GM12878 (cell line): ENCODE results near the gene BEX3. TPM values are rescaled to one million over a fixed set of nuclear protein-coding genes. Genes with fewer than 3 reads are reported as not detected.

Source experiments
- ATAC-seq: fragments of 200-7000 bp; cut with Tn5 transposase; 3 replicates; pipeline ENCODE4 v1.9.1; 2020; ENCODE audit warnings: mild to moderate bottlenecking, moderate library complexity
- BruUV-seq: library from RNA; stranded (reverse); fragments of 400-500 nt; replicated peaks from 2 replicates; lab custom pipeline; 2021; lab: Mats Ljungman, UMichigan
- CTCF ChIA-PET: fragments of 300-600 bp; sonication (Branson Sonifier 250); formaldehyde crosslinking; extraction: SDS; loops from one replicate; lab custom pipeline; 2021; ENCODE audit warnings: inconsistent platforms; lab: Yijun Ruan, JAX
- POLR2A ChIA-PET: fragments of 350-600 bp; formaldehyde crosslinking; extraction: SDS; loops from one replicate; lab custom pipeline; 2021; ENCODE audit warnings: inconsistent platforms; lab: Charles Lee
- RAD21 ChIA-PET: fragments of 300-600 bp; sonication (Branson Sonifier 250); formaldehyde crosslinking; loops from one replicate; lab custom pipeline; 2023; ENCODE audit warnings: antibody characterized with exemption; ENCODE audit not compliant: unreplicated experiment; lab: Charles Lee
- SMC1A ChIA-PET: fragments of 300-600 bp; sonication (Branson Sonifier 250); formaldehyde crosslinking; loops from one replicate; lab custom pipeline; 2023; ENCODE audit not compliant: unreplicated experiment, uncharacterized antibody; lab: Charles Lee
- DNase-seq: peaks from one replicate; pipeline ENCODE4 v3.0.0-alpha.2; 2011; ENCODE audit warnings: low read depth, low spot score
- FAIRE-seq: peaks from 3 replicates; lab custom pipeline; 2011; peaks lifted over from hg19 to GRCh38; lab: Jason Lieb, UNC
- H2AFZ ChIP-seq: 2 replicates; pipeline ENCODE4 v1.6.0; 2011; ENCODE audit warnings: low read depth, low read length, control low read depth; ENCODE audit not compliant: control insufficient read depth
- H3K27ac ChIP-seq: 2 replicates; pipeline ENCODE4 v1.5.1; 2011; ENCODE audit warnings: control low read depth; ENCODE audit not compliant: control insufficient read depth, insufficient read depth
- H3K27me3 ChIP-seq, 2 experiments: replicated peaks in 1 of 2; 2 replicates each; pipeline versions ENCODE4 v1.6.0 to v1.6.1; 2011; ENCODE audit warnings: low read length in 1 of 2; ENCODE audit not compliant: control insufficient read depth in 2 of 2, insufficient read depth in 2 of 2
- H3K36me3 ChIP-seq, 2 experiments: 2 replicates each; pipeline ENCODE4 v1.5.1; 2011; ENCODE audit warnings: low read length in 1 of 2; ENCODE audit not compliant: control insufficient read depth in 2 of 2, insufficient read depth in 2 of 2
- H3K4me1 ChIP-seq: 2 replicates; pipeline ENCODE4 v1.6.1; 2011; ENCODE audit warnings: mild to moderate bottlenecking, low read length, moderate library complexity, mixed read lengths; ENCODE audit not compliant: control insufficient read depth, insufficient read depth
- H3K4me2 ChIP-seq: 2 replicates; pipeline ENCODE4 v1.6.0; 2011; ENCODE audit warnings: control low read depth; ENCODE audit not compliant: control insufficient read depth, insufficient read depth
- H3K4me3 ChIP-seq: fragments of 200-600 bp; sonication (generic); 2 replicates; pipeline ENCODE4 v1.5.1; 2016
- H3K79me2 ChIP-seq: 2 replicates; pipeline ENCODE4 v1.6.0; 2011; ENCODE audit warnings: low read length; ENCODE audit not compliant: control insufficient read depth, insufficient read depth
- H3K9ac ChIP-seq: 2 replicates; pipeline ENCODE4 v1.8.0; 2011; ENCODE audit warnings: low read length, control low read depth, mixed read lengths; ENCODE audit not compliant: control insufficient read depth, insufficient read depth
- H3K9me3 ChIP-seq: replicated peaks from 3 replicates; pipeline ENCODE4 v1.5.1; 2011; ENCODE audit warnings: mild to moderate bottlenecking, low read length; ENCODE audit not compliant: control insufficient read depth, insufficient read depth
- H4K20me1 ChIP-seq: 2 replicates; pipeline ENCODE4 v1.6.0; 2011; ENCODE audit not compliant: control insufficient read depth, insufficient read depth
- CBX3 ChIP-seq: fragments of 200-600 bp; sonication (generic); IDR thresholded peaks from 2 replicates; pipeline ENCODE4 v1.6.1; 2016; ENCODE audit warnings: low read depth, borderline replicate concordance
- HCFC1 ChIP-seq: fragments of 150-350 bp; IDR thresholded peaks from 2 replicates; pipeline ENCODE4 v1.6.1; 2014; ENCODE audit warnings: low read length
- MEF2B ChIP-seq: fragments of 450-650 bp; IDR thresholded peaks from 2 replicates; pipeline ENCODE4 v1.6.1; 2018; ENCODE audit warnings: mild to moderate bottlenecking, moderate library complexity; ENCODE audit not compliant: partially characterized antibody, poor library complexity, severe bottlenecking
- NFXL1 ChIP-seq: fragments of 450-650 bp; IDR thresholded peaks from 2 replicates; pipeline ENCODE4 v1.6.1; 2017; ENCODE audit warnings: antibody characterized with exemption, mild to moderate bottlenecking, borderline replicate concordance
- POLR2AphosphoS5 ChIP-seq: IDR thresholded peaks from 2 replicates; pipeline ENCODE4 v1.6.1; 2011; ENCODE audit warnings: mild to moderate bottlenecking, low read length, inconsistent platforms
- RELA ChIP-seq: fragments of 450-650 bp; IDR thresholded peaks from 2 replicates; pipeline ENCODE4 v1.8.0; 2014; ENCODE audit warnings: borderline replicate concordance; ENCODE audit not compliant: partially characterized antibody
- SMC3 ChIP-seq: IDR thresholded peaks from 2 replicates; pipeline ENCODE4 v1.6.1; 2011; ENCODE audit warnings: low read length, improper control_type of control experiment, borderline replicate concordance
- YBX1 ChIP-seq: fragments of 450-650 bp; IDR thresholded peaks from 2 replicates; pipeline ENCODE4 v1.6.1; 2016; ENCODE audit warnings: antibody characterized with exemption
- ZZZ3 ChIP-seq: IDR thresholded peaks from 2 replicates; pipeline ENCODE4 v1.6.1; 2011; ENCODE audit warnings: low read depth; ENCODE audit not compliant: control insufficient read depth, insufficient read length
- WGBS: methylation state at CpG from one replicate; pipeline ENCODE4 v1.1.6; 2016; ENCODE audit warnings: low lambda C conversion rate; ENCODE audit not compliant: insufficient replicate concordance, insufficient coverage; ENCODE audit errors: missing lambda C conversion rate; 5-methylcytosine and 5-hydroxymethylcytosine counted together
- in situ Hi-C: fragments of 300-500 bp; cut with MboI; formaldehyde crosslinking; loops from 9 replicates; pipeline ENCODE4 v1.14.3; 2018; ENCODE audit warnings: mixed read lengths
- intact Hi-C: fragments of 100-400 bp; cut with micrococcal nuclease; formaldehyde crosslinking; loops from one replicate; pipeline ENCODE4 v1.14.2; 2022; ENCODE audit not compliant: unreplicated experiment
- polyA plus RNA-seq, 11 experiments: library from polyadenylated mRNA; depleted of rRNA in 4 of 11; unstranded in 6 of 11; stranded (reverse) in 5 of 11; fragments of >200 nt; fragmentation: Nextera tagmentation in 4 of 11; fragmentation: Illumina TruSeq in 1 of 11; extraction: Ambion mirVana in 4 of 11; extraction: Trizol in 1 of 11; gene quantifications; 1 replicate in 1 of 11; 2 replicates in 10 of 11; pipeline versions ENCODE4 v1.2.1 to v1.2.3, GENCODE V29; 2011 to 2016; ENCODE audit warnings: inconsistent platforms in 2 of 11, missing spikeins in 2 of 11, low read depth in 1 of 11
- total RNA-seq, 4 experiments: library from RNA; depleted of rRNA in 3 of 4; stranded (reverse); fragments of >200 nt in 3 of 4; fragmentation: Illumina TruSeq in 1 of 4; extraction: Trizol in 1 of 4; gene quantifications; 2 replicates each; pipeline versions ENCODE4 v1.2.1 to v1.2.3, GENCODE V29; 2013 to 2021
- TF ChIP-seq, protein P1 (sequence below): IDR thresholded peaks from 2 replicates; pipeline ENCODE4 v1.6.1; 2012; ENCODE audit warnings: low read depth, low read length, improper control_type of control experiment

BEX3 gene
- total and polyA plus RNA-seq, 10 of the 15 experiments (the other 5 are each of a cell fraction or from before 2014, with no cell fraction given) = 1.3 to 1.5 TPM; not detected in 8

- ChIA-PET POLR2A (no interaction called here), RAD21 (no interaction called here), SMC1A (no interaction called here), CTCF (no interaction called here)
- ATAC-seq (no peak), FAIRE-seq (no peak), DNase-seq (no peak)
- H3K4me3 ChIP-seq = no peak overlapping the region
- H3K27me3 ChIP-seq = no peaks in the 10 kb centered on the region
- H3K9me3 ChIP-seq = no peaks in the 10 kb centered on the region
- in situ Hi-C loops = no loop called here
- H3K36me3 ChIP-seq = no peaks in the 10 kb centered on the region
- 49% methylated on average over 5 of the region's 7 CpGs for WGBS
- no peak overlapping the region for H3K27ac ChIP-seq
- no peaks in the 10 kb centered on the region for H4K20me1 ChIP-seq
- H3K79me2 ChIP-seq = no peaks in the 10 kb centered on the region
- intact Hi-C loops = no loop called here
- H2AFZ ChIP-seq = no peak overlapping the region
- no TSS peak for BruUV-seq
- H3K4me1 ChIP-seq = no peaks in the 10 kb centered on the region
- H3K4me2 ChIP-seq = no peak overlapping the region
- H3K9ac ChIP-seq = no peak overlapping the region
- TF ChIP-seq POLR2AphosphoS5 = no peak
- no peak for TF ChIP-seq NFXL1
- TF ChIP-seq CBX3 = no peak
- TF ChIP-seq RELA = no peak
- no peak for TF ChIP-seq YBX1
- no peak for TF ChIP-seq MEF2B
- TF ChIP-seq, protein P1, sequence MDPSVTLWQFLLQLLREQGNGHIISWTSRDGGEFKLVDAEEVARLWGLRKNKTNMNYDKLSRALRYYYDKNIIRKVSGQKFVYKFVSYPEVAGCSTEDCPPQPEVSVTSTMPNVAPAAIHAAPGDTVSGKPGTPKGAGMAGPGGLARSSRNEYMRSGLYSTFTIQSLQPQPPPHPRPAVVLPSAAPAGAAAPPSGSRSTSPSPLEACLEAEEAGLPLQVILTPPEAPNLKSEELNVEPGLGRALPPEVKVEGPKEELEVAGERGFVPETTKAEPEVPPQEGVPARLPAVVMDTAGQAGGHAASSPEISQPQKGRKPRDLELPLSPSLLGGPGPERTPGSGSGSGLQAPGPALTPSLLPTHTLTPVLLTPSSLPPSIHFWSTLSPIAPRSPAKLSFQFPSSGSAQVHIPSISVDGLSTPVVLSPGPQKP = no peak
- no peak for TF ChIP-seq SMC3
- TF ChIP-seq HCFC1 = no peak
- TF ChIP-seq ZZZ3 = no peak
These were observed 38.2 kb downstream of the BEX3 start for GRCh38 chrX:103414561-103414960.
